GM21423 (cell line): ENCODE data around the gene MIOS.

Experiments used
- ATAC-seq: cut with Tn5 transposase; IDR thresholded peaks from one replicate; pipeline ENCODE4 v1.9.1; 2021; ENCODE audit warnings: mild to moderate bottlenecking, moderate library complexity; ENCODE audit not compliant: unreplicated experiment

The MIOS gene

DNA sequence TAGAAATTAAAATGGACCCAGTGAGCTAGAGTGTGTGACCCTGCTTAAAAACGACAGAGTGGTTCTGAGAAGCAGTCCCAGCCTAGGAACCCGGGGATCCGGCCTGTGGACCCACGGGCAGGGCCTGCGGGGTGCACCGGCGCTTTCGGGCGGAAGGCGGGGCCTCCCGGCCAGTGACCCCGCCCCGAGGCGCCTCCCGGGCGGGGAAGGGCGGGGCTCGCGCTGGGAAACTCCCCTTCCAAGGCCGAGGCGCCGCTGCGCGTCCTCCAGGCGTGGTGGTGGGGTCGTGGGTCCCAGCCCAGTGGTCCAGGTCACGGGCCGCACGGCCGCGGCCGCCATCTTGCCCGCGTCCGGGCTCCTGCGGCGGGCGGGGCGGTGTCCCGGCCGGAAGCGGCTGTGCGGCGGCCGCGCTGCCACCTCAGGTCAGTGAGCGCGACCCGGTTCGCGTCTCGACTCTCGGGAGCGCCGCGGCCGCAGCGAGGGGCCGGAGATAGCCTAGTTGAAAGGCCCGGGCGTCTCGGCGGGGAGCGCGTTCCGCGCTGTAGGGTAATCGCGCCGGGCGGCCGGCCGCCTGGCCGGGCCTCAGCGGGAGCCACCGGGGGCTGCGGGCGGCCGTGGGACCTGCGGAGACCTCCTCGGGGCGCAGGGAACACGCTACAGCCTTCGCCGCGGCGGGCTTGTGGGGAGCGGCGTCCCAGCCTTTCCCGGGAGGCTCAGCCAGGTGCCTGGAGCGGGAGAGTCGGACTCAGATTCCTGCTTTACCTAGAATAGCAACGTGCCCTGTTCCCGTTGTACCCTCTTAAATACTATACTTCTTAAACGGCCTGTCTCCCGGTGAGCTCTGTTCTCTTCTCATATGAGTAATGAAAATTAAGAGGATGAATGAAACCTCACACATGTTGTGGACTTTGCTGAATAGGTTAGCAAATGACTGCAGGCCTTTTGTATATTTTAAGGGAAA lies at the start of gene MIOS:
Gene MIOS (plus strand): TSS at position 234 of the 961 bp plus-strand sequence. CDS start 5,592 bp downstream, outside the sequence.
- ATAC-seq, result peak; percentile 65

DNA sequence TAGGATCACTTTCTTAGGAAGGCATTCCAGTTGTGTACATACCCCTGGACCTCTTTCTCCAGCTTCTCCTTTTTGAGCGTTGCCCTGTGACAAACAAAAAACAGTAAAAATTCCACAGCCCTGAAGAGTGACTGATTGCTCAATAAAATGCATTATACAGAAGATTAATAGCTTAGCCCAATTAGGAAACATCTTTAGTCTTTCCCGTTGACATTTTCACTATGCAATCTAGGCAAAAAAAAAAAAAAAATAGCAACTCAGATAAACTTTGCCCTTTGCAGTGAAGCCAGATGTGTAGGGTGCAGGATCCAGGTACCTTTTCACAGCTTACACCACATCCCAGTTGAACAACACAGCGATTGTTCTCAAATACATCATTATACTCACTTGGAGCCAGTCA lies 48.9 kb upstream of the MIOS start:
- ATAC-seq, result no peak

DNA sequence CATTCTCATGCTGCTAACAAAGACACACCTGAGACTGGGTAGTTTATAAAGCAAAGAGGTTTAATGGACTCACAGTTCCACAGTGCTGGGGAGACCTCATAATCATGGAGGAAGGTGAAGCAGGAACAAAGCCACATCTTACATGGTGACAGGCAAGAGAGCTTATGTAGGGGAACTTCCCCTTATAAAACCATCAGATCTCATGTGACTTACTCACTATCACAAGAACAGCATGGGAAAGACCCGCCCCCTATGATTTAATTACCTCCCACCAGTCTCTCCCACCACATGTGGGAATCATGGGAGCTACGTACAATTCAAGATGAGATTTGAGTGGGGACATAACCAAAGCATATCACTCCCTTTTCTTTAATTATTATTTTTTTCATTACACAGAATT lies 47.6 kb upstream of the MIOS start:
- no peak for ATAC-seq

DNA sequence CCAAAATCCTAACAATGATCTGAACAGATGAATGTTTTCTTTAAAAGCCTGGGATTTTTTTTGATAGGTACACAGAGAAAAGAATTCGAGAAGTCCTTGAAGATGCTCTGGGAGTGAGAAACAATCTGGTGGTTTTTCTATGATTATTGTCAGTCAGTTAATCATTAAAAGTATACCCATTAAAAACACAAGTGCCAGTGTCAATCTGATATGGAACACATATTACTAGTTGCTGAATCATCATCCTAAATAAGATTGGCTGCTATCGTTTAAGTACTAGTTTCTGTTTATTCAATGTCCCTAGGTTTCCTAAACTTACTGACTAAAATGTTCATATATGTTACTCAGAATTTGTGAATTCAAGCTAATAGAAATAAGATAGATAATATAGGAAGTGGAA lies 47.2 kb upstream of the MIOS start:
- ATAC-seq, result no peak

DNA sequence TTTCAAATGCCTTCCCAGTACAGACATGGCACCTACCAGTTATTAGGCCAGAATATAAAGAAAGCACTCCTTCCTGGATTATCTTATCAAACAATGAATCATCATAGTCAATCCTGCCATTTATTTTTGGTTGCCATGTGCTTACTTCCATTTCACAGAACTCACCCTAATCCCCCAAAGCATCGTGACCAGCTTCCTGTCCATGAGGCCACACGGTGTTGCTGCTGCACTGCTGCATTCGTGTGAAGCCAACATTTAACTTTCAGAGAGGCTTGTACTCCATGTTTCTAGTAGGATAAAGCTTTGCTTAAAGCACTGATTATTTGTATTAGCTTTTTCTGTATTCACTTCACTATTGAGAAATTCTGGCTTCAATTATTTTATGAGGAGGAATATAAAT lies 45.4 kb upstream of the MIOS start:
- ATAC-seq, result no peak

GRCh38 chr7:7522421-7522820 lies 44.3 kb upstream of the MIOS start:
- no peak for ATAC-seq

- no peak for ATAC-seq
Observed at GRCh38 chr7:7524121-7524520, 42.6 kb upstream of the MIOS start.

DNA sequence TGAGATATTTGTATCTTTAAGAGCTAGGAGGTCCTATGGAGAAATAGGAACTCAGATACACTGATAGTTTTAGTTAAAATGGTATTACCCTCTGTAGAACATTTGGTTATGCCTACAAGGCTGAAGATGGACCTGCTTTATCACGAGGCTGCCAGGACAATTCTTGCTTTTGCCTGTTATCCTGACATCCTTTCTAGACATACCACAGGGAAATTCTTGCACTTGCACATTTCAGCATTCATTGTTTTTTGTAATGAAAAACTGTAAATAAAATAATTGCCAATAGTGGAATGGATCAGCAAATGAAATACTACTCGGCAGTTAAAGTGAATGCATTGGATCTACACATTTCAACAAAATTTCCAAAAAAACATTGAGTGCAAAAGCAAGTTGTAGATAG lies 40.7 kb upstream of the MIOS start:
- no peak for ATAC-seq

DNA sequence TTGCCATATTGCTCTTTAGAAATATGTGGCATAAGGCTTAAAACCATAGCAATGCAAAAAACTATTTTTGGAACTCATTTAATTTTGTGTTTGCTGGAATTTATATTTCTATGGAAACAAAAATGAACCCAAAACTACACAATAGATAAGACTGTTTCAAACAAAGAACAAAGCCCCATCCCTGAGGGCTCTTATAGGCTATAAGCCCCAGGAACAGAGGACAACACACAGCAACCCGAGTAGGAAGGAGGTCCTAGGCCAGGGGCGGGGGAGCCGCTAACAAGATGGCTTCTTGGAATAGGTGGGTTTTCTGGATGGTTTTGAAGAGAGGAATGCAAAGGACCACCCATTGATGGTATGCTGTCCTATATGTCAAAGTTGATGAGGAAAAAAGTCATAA lies 39.6 kb upstream of the MIOS start:
- ATAC-seq, result no peak

- no peak for ATAC-seq
Observed at GRCh38 chr7:7529328-7529727, 37.4 kb upstream of the MIOS start.

DNA sequence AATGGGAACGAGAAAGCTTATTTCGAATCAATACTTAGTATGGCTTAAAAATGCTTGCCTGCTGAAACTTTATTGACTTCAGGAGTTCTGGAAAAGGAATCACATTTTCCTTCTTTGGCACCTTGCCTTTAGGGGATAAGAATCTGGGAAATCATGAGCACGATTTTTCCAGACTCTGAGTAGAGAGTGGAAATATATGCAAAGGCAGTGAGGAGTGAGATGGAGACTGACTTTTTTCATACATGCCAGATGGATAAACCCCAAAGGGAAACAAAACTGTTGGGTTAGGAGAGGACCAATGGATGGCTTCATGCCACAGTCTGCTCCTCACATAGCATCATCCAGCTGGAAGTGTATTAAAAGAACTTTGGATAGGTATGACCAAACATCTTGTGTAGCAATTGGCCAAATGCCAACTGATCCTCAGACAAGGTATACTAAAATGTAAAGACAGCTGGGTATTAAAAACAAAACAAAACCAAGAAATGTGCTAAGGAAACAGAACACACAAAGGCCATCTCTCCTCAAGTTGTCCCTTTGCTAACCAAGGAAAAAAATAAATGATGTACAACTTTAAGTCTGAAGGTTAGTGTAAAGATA lies 32.8 kb upstream of the MIOS start:
- ATAC-seq, result no peak

DNA sequence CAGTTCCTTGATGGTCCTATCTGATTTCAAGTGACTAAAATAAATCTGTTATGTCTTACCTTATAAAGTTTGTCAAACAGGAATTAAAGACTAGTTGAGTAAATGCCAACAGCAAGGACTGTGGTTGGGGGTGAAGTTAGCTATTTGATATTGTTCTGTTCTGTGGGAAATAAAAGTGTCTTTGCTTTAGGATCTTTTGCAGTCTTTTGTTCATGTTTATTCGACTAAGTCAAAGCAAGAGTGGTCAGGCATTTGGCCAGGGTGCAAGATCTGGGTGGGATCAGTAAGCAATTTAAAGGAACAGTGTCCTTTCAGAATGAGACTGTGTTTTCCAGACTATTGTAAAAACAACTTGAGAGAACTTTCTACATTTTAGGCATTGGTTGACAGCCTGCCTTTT lies 31.0 kb upstream of the MIOS start, which contains the start of gene COL28A1:
Gene COL28A1 (minus strand): TSS at position 183 of the 400 bp plus-strand sequence. CDS start 2,998 bp downstream, outside the sequence.
- no peak for ATAC-seq

DNA sequence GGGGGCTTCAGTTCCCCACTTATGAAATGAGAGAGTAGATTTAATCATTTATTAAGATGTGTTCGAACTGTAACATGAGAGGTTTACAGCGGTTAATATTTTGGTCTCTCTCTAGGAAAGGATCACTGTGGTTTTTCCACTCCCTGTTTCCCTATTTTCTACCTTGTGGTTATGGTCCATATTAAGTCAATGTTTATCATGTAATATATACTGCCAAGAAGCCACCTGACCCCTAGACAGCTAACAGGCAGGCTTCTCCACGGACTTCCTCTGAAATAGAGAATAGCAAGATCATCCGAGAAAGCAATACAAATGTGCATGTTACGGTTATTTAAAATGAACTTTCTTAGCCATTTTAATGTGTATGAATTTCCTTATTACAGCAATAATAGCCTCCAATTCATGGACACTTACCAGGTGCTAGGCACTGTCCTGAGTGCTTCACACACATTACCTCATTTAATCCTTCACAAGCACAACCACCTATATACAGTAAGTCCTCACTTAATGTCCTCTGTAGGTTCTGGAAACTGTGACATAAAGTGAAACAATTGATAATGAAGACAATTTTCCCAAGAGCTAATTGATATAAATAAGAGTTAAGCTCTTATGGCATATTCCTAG lies 30.2 kb upstream of the MIOS start:
- no peak for ATAC-seq

GRCh38 chr7:7537711-7538110 lies 29.0 kb upstream of the MIOS start:
- ATAC-seq, result no peak

- ATAC-seq, result no peak
Observed at GRCh38 chr7:7539152-7539551, 27.5 kb upstream of the MIOS start.

DNA sequence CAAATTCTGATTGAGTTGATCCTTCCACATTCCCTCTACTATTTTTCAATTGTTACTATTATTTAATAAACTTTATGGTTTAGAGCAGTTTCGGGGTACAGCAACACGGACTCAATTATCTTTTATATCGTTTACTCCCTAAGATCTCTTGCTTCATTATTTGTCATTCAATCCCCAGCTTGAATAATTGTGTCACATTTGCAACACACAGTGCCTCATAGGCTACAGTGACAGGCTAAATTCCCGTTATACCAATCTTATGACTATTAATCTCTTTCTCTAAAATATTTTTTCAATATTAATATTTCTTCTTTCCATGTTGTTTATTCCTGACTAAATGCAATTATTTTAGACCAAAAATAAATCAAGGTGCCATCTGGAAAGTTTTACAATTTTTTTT lies 27.0 kb upstream of the MIOS start:
- no peak for ATAC-seq

- ATAC-seq, result no peak
Observed at GRCh38 chr7:7542251-7542835, 24.3 kb upstream of the MIOS start.

GRCh38 chr7:7548407-7548806 lies 18.3 kb upstream of the MIOS start:
- no peak for ATAC-seq

GRCh38 chr7:7550663-7551062 lies 16.0 kb upstream of the MIOS start:
- ATAC-seq, result no peak

- ATAC-seq, result no peak
Observed at GRCh38 chr7:7552199-7552598, 14.5 kb upstream of the MIOS start.

GRCh38 chr7:7553386-7553785 lies 13.3 kb upstream of the MIOS start:
- ATAC-seq, result no peak
